SK-N-SH treated with all-trans-retinoic acid at 6 μM for 48 hours (cell line): ENCODE data around the gene AOPEP.

Experiments used
- ATAC-seq: fragments of 200-7000 bp; cut with Tn5 transposase; 3 replicates; pipeline ENCODE4 v1.9.1; 2020; ENCODE audit warnings: mild to moderate bottlenecking, moderate library complexity
- ARNTL ChIP-seq: fragments of 450-650 bp; formaldehyde crosslinking; IDR thresholded peaks from 2 replicates; pipeline ENCODE4 v1.5.0; 2020; ENCODE audit warnings: low read depth, mild to moderate bottlenecking, moderate library complexity, borderline replicate concordance
- BACH2 ChIP-seq: fragments of 250-450 bp; sonication (Bioruptor Pico); IDR thresholded peaks from 2 replicates; pipeline ENCODE4 v1.9.0; 2021; ENCODE audit warnings: mild to moderate bottlenecking, borderline replicate concordance
- CSDC2 ChIP-seq: fragments of 250-450 bp; sonication (Bioruptor Pico); IDR thresholded peaks from 2 replicates; pipeline ENCODE4 v1.5.0; 2020; ENCODE audit warnings: mild to moderate bottlenecking, moderate library complexity
- CSRNP3 ChIP-seq: fragments of 250-450 bp; sonication (Bioruptor Pico); IDR thresholded peaks from 2 replicates; pipeline ENCODE4 v1.5.1; 2021; ENCODE audit warnings: mild to moderate bottlenecking, moderate library complexity
- GLIS3 ChIP-seq: fragments of 250-450 bp; sonication (Bioruptor Pico); IDR thresholded peaks from 2 replicates; pipeline ENCODE4 v1.5.0; 2020; ENCODE audit warnings: mild to moderate bottlenecking, moderate library complexity
- ISL1 ChIP-seq: fragments of 250-450 bp; sonication (Bioruptor Pico); IDR thresholded peaks from 2 replicates; pipeline ENCODE4 v2.1.2; 2022; ENCODE audit warnings: mild to moderate bottlenecking, moderate library complexity
- OSR1 ChIP-seq: fragments of 250-450 bp; sonication (Bioruptor Pico); IDR thresholded peaks from 2 replicates; pipeline ENCODE4 v1.8.0; 2022; ENCODE audit warnings: moderate library complexity, mild to moderate bottlenecking, inconsistent platforms
- PATZ1 ChIP-seq: fragments of 250-450 bp; sonication (Bioruptor Pico); IDR thresholded peaks from 2 replicates; pipeline ENCODE4 v1.8.0; 2020; ENCODE audit warnings: mild to moderate bottlenecking, moderate library complexity, borderline replicate concordance
- POU6F1 ChIP-seq: fragments of 250-450 bp; sonication (Bioruptor Pico); IDR thresholded peaks from 2 replicates; pipeline ENCODE4 v1.8.0; 2021; ENCODE audit warnings: low read depth, mild to moderate bottlenecking, moderate library complexity, borderline replicate concordance
- PPARA ChIP-seq: fragments of 250-450 bp; sonication (Bioruptor Pico); IDR thresholded peaks from 2 replicates; pipeline ENCODE4 v1.5.0; 2020; ENCODE audit warnings: mild to moderate bottlenecking, borderline replicate concordance
- SNAI2 ChIP-seq: fragments of 250-450 bp; sonication (Bioruptor Pico); IDR thresholded peaks from 2 replicates; pipeline ENCODE4 v1.5.0; 2020; ENCODE audit warnings: mild to moderate bottlenecking, moderate library complexity
- TCF4 ChIP-seq: fragments of 250-450 bp; sonication (Bioruptor Pico); IDR thresholded peaks from 2 replicates; pipeline ENCODE4 v1.8.0; 2021; ENCODE audit warnings: mild to moderate bottlenecking, moderate library complexity, borderline replicate concordance
- TOX ChIP-seq: fragments of 250-450 bp; sonication (Bioruptor Pico); IDR thresholded peaks from 2 replicates; pipeline ENCODE4 v1.8.0; 2021; ENCODE audit warnings: mild to moderate bottlenecking, moderate library complexity, borderline replicate concordance
- TSHZ2 ChIP-seq: fragments of 250-450 bp; sonication (Bioruptor Pico); IDR thresholded peaks from 2 replicates; pipeline ENCODE4 v1.5.0; 2020; ENCODE audit warnings: mild to moderate bottlenecking, moderate library complexity
- ZFP3 ChIP-seq: fragments of 250-450 bp; sonication (Bioruptor Pico); IDR thresholded peaks from 2 replicates; pipeline ENCODE4 v1.5.0; 2020; ENCODE audit warnings: mild to moderate bottlenecking, moderate library complexity
- ZFP30 ChIP-seq: fragments of 450-650 bp; formaldehyde crosslinking; IDR thresholded peaks from 2 replicates; pipeline ENCODE4 v1.5.0; 2022; ENCODE audit warnings: mild to moderate bottlenecking, moderate library complexity
- ZNF565 ChIP-seq: fragments of 450-650 bp; formaldehyde crosslinking; conservative IDR thresholded peaks from 2 replicates; pipeline ENCODE4 v1.5.0; 2020; ENCODE audit warnings: low read depth, mild to moderate bottlenecking, moderate library complexity
- ZNF70 ChIP-seq: fragments of 450-650 bp; formaldehyde crosslinking; IDR thresholded peaks from 2 replicates; pipeline ENCODE4 v1.5.0; 2020; ENCODE audit warnings: mild to moderate bottlenecking, moderate library complexity
- TF ChIP-seq, protein P1 (sequence below): fragments of 250-450 bp; sonication (Bioruptor Pico); IDR thresholded peaks from 2 replicates; pipeline ENCODE4 v1.5.1; 2020; ENCODE audit warnings: low read depth, mild to moderate bottlenecking, moderate library complexity

Gene AOPEP

GRCh38 chr9:94888775-94889174 is 162.3 kb downstream of the AOPEP start:
- TF ChIP-seq GLIS3 (CRISPR knock-in tag): no peak
- TF ChIP-seq ZFP30 (CRISPR knock-in tag): no peak
- TF ChIP-seq SNAI2 (CRISPR knock-in tag): no peak
- TF ChIP-seq CSRNP3 (CRISPR knock-in tag): no peak
- TF ChIP-seq OSR1: no peak
- no peak for TF ChIP-seq CSDC2 (CRISPR knock-in tag)
- TF ChIP-seq, protein P1, sequence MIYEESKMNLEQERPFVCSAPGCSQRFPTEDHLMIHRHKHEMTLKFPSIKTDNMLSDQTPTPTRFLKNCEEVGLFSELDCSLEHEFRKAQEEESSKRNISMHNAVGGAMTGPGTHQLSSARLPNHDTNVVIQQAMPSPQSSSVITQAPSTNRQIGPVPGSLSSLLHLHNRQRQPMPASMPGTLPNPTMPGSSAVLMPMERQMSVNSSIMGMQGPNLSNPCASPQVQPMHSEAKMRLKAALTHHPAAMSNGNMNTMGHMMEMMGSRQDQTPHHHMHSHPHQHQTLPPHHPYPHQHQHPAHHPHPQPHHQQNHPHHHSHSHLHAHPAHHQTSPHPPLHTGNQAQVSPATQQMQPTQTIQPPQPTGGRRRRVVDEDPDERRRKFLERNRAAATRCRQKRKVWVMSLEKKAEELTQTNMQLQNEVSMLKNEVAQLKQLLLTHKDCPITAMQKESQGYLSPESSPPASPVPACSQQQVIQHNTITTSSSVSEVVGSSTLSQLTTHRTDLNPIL: no peak
- TF ChIP-seq POU6F1 (CRISPR knock-in tag): no peak
- no peak for TF ChIP-seq PPARA (CRISPR knock-in tag)
- TF ChIP-seq ZNF70 (CRISPR knock-in tag): no peak
- no peak for TF ChIP-seq PATZ1
- no peak for TF ChIP-seq BACH2
- TF ChIP-seq TOX: no peak
- TF ChIP-seq TSHZ2 (CRISPR knock-in tag): no peak
- ATAC-seq: no peak

- TF ChIP-seq TOX (no peak), TSHZ2 (CRISPR knock-in tag) (no peak), ISL1 (no peak), POU6F1 (CRISPR knock-in tag) (no peak), SNAI2 (CRISPR knock-in tag) (no peak), CSRNP3 (CRISPR knock-in tag) (no peak), OSR1 (no peak), ZFP3 (CRISPR knock-in tag) (no peak), ARNTL (CRISPR knock-in tag) (no peak), ZNF565 (no peak), TCF4 (CRISPR knock-in tag) (no peak)
- TF ChIP-seq, protein P1: no peak
- no peak for ATAC-seq
These were observed 163.1 kb downstream of the AOPEP start for GRCh38 chr9:94889628-94890027.
